ENCODE measurements around the gene KAT14.

KAT14 gene

DNA sequence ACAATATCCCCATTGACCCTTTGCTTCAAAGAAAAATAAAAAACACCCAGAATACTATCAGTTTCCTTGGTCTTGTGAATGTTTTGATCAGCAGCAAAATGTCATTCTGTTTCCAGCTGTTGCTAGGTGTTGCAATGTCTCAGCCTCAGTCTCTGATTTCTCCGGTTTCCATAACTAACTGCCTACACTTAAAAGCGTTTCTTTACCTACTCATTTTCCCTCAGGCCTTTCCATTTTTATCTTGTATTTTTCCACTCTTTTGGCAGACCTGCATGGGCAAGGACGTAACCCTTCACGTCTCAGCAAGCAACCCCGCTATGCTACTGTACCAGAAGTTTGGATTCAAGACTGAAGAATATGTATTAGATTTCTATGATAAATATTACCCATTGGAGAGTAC, 49.4 kb downstream of the KAT14 start:
- TF ChIP-seq TAF1 (IDR thresholded peaks at IDR 0.05; ENCODE audit: borderline replicate concordance, insufficient read depth, low read length) (no peak), FOXP2 (optimal IDR thresholded peaks at IDR 0.05; ENCODE audit: borderline replicate concordance, extremely low read depth, extremely low read length, insufficient read depth) (no peak)

DNA sequence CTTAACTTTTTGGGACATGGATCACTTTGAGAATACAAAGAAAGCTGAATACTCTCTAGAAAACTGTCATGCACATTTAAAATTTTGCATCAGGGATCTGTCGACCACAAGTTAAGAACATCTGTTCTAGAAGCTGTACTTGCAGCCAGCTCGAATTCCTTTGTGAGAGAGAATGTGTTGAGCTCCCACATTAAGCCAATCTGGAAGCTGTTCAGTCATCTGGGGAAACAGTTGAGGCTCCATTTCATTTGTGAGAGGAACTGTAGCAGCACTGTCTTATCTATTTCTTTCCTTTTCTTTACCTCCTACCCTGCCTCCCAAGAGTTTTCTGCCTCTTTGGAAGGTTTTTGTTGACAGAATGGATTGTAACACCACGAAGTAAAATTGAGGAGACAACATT, 50.8 kb downstream of the KAT14 start:
- TF ChIP-seq, protein P1, sequence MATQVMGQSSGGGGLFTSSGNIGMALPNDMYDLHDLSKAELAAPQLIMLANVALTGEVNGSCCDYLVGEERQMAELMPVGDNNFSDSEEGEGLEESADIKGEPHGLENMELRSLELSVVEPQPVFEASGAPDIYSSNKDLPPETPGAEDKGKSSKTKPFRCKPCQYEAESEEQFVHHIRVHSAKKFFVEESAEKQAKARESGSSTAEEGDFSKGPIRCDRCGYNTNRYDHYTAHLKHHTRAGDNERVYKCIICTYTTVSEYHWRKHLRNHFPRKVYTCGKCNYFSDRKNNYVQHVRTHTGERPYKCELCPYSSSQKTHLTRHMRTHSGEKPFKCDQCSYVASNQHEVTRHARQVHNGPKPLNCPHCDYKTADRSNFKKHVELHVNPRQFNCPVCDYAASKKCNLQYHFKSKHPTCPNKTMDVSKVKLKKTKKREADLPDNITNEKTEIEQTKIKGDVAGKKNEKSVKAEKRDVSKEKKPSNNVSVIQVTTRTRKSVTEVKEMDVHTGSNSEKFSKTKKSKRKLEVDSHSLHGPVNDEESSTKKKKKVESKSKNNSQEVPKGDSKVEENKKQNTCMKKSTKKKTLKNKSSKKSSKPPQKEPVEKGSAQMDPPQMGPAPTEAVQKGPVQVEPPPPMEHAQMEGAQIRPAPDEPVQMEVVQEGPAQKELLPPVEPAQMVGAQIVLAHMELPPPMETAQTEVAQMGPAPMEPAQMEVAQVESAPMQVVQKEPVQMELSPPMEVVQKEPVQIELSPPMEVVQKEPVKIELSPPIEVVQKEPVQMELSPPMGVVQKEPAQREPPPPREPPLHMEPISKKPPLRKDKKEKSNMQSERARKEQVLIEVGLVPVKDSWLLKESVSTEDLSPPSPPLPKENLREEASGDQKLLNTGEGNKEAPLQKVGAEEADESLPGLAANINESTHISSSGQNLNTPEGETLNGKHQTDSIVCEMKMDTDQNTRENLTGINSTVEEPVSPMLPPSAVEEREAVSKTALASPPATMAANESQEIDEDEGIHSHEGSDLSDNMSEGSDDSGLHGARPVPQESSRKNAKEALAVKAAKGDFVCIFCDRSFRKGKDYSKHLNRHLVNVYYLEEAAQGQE (IDR thresholded peaks at IDR 0.05; ENCODE audit: insufficient read depth in 1 of 2, low read depth in 2 of 2, low read length in 2 of 2) = no peak
- TF ChIP-seq POLR2AphosphoS5 (IDR thresholded peaks at IDR 0.05; ENCODE audit: low read depth, low read length) (no peak), TAF1 (IDR thresholded peaks at IDR 0.05; ENCODE audit: borderline replicate concordance, insufficient read depth, low read length) (no peak), FOXP2 (optimal IDR thresholded peaks at IDR 0.05; ENCODE audit: borderline replicate concordance, extremely low read depth, extremely low read length, insufficient read depth) (no peak), SIN3A (IDR thresholded peaks at IDR 0.05; ENCODE audit: borderline replicate concordance, insufficient read depth, low read length) (no peak)

DNA sequence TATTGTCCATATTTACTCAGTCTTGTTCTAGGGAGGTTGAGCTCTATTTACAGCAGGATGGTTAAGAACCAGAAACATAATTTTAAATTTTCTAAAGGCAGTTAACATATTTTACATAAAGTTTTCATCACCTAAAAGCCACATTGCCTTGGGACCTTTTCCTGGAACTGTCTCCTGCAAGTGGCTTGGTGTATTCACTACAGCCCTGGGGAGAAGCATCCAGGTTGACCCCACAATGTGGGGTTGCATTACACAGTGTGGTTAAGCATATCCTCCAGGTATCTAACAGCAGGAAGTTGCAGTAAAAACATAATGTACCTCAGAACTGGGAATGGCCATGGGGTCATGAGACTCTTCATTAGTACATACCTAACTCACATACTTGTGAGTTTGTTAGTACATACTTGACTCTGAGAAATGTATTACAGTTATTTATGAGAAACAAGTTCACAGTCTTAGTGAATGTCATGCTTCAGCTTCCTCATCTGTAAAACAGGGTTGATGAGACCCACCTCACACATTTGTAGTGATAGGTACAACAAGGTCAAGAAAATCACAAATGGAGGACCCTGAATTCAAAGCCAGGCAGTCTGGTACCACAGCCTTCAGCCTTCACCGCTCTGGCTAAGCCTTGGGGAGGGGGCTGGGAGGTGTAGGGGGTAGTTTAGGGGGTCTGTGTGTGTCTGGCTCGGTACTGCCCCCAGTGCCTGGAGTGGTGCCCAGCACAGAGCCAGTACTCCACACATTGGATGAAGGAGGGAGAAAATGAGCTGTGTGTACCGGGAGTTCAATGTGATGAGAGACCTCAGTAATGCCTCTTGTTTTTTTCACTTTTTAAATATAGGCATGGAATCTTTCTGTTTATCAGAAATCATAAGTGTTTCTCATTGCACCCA, 52.9 kb downstream of the KAT14 start:
- TF ChIP-seq POLR2AphosphoS5 (IDR thresholded peaks at IDR 0.05; ENCODE audit: low read depth, low read length) = no peak
- TF ChIP-seq, protein P1 (IDR thresholded peaks at IDR 0.05; ENCODE audit: insufficient read depth in 1 of 2, low read depth in 2 of 2, low read length in 2 of 2) = no peak
- TF ChIP-seq TAF1 (IDR thresholded peaks at IDR 0.05; ENCODE audit: borderline replicate concordance, insufficient read depth, low read length) = no peak
- TF ChIP-seq SIN3A (IDR thresholded peaks at IDR 0.05; ENCODE audit: borderline replicate concordance, insufficient read depth, low read length) = no peak
- no peak for TF ChIP-seq FOXP2 (optimal IDR thresholded peaks at IDR 0.05; ENCODE audit: borderline replicate concordance, extremely low read depth, extremely low read length, insufficient read depth)

DNA sequence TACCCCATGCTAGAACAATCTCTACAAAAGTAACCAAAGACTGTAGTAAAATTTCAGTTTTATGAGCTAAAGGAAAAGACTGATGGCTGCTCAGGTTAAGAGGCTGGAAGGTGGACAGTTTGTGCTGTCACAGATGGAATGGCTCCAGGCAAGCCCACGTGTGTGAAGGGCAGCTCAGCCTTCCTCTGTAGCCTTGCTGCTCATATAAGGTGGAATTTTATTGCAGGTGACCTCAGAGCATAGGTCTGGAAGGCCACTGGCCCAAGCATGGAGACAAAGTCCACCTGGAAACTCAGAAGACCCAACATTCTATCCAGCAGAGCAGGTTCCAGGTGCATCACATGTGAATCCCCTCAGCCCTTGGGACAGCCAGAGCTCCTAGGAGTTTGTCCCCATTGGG, 53.6 kb downstream of the KAT14 start:
- TF ChIP-seq FOXP2 (optimal IDR thresholded peaks at IDR 0.05; ENCODE audit: borderline replicate concordance, extremely low read depth, extremely low read length, insufficient read depth) (no peak), SIN3A (IDR thresholded peaks at IDR 0.05; ENCODE audit: borderline replicate concordance, insufficient read depth, low read length) (no peak), POLR2AphosphoS5 (IDR thresholded peaks at IDR 0.05; ENCODE audit: low read depth, low read length) (no peak), TAF1 (IDR thresholded peaks at IDR 0.05; ENCODE audit: borderline replicate concordance, insufficient read depth, low read length) (no peak)
- TF ChIP-seq, protein P1 (IDR thresholded peaks at IDR 0.05; ENCODE audit: insufficient read depth in 1 of 2, low read depth in 2 of 2, low read length in 2 of 2) = no peak

DNA sequence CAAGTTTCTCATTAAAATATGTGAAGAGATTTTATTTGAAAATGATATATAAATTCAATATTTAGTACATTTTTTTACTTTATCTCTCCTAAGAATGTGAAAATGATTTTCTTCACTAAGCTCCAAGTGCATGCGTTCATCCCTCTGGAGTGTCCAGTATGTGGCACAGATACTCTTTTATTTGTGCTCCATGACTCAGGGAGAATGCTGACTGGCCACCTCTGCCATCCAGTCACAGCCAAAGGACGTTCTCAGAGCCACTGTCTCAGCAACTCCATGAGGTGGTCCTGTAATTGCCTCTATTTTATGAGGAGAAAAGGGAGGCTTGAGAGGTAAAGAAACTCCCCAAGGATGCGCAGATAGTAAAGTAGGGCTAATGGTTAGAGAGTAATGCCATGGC, 58.3 kb downstream of the KAT14 start:
- TF ChIP-seq TAF1 (IDR thresholded peaks at IDR 0.05; ENCODE audit: borderline replicate concordance, insufficient read depth, low read length) (no peak), POLR2AphosphoS5 (IDR thresholded peaks at IDR 0.05; ENCODE audit: low read depth, low read length) (no peak), SIN3A (IDR thresholded peaks at IDR 0.05; ENCODE audit: borderline replicate concordance, insufficient read depth, low read length) (no peak), FOXP2 (optimal IDR thresholded peaks at IDR 0.05; ENCODE audit: borderline replicate concordance, extremely low read depth, extremely low read length, insufficient read depth) (no peak)
- TF ChIP-seq, protein P1 (IDR thresholded peaks at IDR 0.05; ENCODE audit: insufficient read depth in 1 of 2, low read depth in 2 of 2, low read length in 2 of 2) = no peak
